ENCODE data around the gene RSPO1.

The RSPO1 gene

DNA sequence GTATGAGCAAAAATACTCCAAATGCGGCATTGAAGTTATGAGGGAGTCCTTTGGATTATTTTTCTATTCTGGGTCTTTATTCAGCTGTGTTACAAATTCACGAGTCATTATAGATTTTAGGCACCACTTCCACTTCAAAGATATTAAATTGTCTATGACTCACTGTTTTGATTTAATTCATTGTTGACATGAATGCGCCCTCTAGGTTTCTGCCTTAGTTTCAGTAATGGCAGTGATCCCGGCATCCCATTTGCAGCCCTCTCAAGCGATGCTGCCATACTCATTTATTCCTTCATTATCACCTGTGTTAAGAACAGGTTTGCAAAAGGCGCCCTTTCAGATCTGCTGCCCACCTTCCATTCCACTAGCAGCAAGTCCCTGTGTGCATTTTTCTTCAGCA is 14.0 kb downstream of the RSPO1 start:
- Histone ChIP-seq H3K9me3 (ENCODE audit: low read length) (no peaks in the 10 kb centered on the region), H3K27me3 (ENCODE audit: insufficient read depth, low read length) (peaks cover 3% of the 10 kb centered on the region), H4K20me1 (ENCODE audit: insufficient read depth, low read length) (no peaks in the 10 kb centered on the region), H3K9ac (ENCODE audit: low read length) (no peak overlapping the region), H3K79me2 (ENCODE audit: insufficient read depth, low read length) (no peaks in the 10 kb centered on the region), H3K9me2 (ENCODE audit: low read depth, low read length) (no peaks in the 10 kb centered on the region), H3K36me3 (ENCODE audit: insufficient read depth, low read length) (no peaks in the 10 kb centered on the region), H3K4me2 (ENCODE audit: low read length) (no peak overlapping the region), H3K27ac (ENCODE audit: low read depth, low read length, poor library complexity, severe bottlenecking) (no peak overlapping the region), H3K4me3 (ENCODE audit: low read depth, low read length, poor library complexity, severe bottlenecking) (no peak overlapping the region), H3K4me1 (ENCODE audit: insufficient read depth, low read length, severe bottlenecking) (no peaks in the 10 kb centered on the region), H3F3A (ENCODE audit: insufficient read depth, low read length) (no peaks in the 10 kb centered on the region), H2AFZ (ENCODE audit: low read length) (no peak overlapping the region)
- no peak for TF ChIP-seq EZH2 (IDR thresholded peaks at IDR 0.05; ENCODE audit: borderline replicate concordance, low read length)
- TF ChIP-seq, protein P1, sequence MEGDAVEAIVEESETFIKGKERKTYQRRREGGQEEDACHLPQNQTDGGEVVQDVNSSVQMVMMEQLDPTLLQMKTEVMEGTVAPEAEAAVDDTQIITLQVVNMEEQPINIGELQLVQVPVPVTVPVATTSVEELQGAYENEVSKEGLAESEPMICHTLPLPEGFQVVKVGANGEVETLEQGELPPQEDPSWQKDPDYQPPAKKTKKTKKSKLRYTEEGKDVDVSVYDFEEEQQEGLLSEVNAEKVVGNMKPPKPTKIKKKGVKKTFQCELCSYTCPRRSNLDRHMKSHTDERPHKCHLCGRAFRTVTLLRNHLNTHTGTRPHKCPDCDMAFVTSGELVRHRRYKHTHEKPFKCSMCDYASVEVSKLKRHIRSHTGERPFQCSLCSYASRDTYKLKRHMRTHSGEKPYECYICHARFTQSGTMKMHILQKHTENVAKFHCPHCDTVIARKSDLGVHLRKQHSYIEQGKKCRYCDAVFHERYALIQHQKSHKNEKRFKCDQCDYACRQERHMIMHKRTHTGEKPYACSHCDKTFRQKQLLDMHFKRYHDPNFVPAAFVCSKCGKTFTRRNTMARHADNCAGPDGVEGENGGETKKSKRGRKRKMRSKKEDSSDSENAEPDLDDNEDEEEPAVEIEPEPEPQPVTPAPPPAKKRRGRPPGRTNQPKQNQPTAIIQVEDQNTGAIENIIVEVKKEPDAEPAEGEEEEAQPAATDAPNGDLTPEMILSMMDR (IDR thresholded peaks at IDR 0.05; ENCODE audit: low read length) = no peak

DNA sequence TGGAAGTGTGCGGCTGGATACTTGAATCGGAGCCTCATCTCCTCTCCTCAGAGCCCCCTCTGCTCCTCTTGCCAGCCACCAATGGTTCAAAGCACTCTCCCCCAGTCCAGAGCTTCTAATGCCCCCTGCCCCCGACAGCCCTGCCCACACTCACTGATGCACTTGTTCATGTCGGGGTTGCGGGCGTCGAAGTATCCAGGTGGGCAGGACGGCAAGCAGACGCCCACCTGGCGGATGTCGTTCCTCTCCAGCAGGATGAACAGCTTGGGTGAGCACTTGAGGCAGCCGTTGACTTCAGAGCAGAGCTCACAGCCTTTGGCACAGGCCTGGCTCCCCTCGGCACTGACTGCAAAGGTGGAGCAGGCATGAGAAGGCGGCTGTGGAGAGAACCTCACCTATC is 18.4 kb downstream of the RSPO1 start:
- TF ChIP-seq, protein P1 (IDR thresholded peaks at IDR 0.05; ENCODE audit: low read length) = no peak
- no peak for TF ChIP-seq EZH2 (IDR thresholded peaks at IDR 0.05; ENCODE audit: borderline replicate concordance, low read length)
- H4K20me1 ChIP-seq (ENCODE audit: insufficient read depth, low read length) = no peaks in the 10 kb centered on the region
- H3K79me2 ChIP-seq (ENCODE audit: insufficient read depth, low read length) = no peaks in the 10 kb centered on the region
- no peaks in the 10 kb centered on the region for H3F3A ChIP-seq (ENCODE audit: insufficient read depth, low read length)
- H3K36me3 ChIP-seq (ENCODE audit: insufficient read depth, low read length) = no peaks in the 10 kb centered on the region
- H3K9me3 ChIP-seq (ENCODE audit: low read length) = no peaks in the 10 kb centered on the region
- no peak overlapping the region for H3K9ac ChIP-seq (ENCODE audit: low read length)
- H3K9me2 ChIP-seq (ENCODE audit: low read depth, low read length) = no peaks in the 10 kb centered on the region
- H3K4me3 ChIP-seq (ENCODE audit: low read depth, low read length, poor library complexity, severe bottlenecking) = no peak overlapping the region
- no peak overlapping the region for H2AFZ ChIP-seq (ENCODE audit: low read length)
- no peak overlapping the region for H3K27ac ChIP-seq (ENCODE audit: low read depth, low read length, poor library complexity, severe bottlenecking)
- peaks cover 3% of the 10 kb centered on the region for H3K27me3 ChIP-seq (ENCODE audit: insufficient read depth, low read length)
- no peak overlapping the region for H3K4me2 ChIP-seq (ENCODE audit: low read length)
- no peaks in the 10 kb centered on the region for H3K4me1 ChIP-seq (ENCODE audit: insufficient read depth, low read length, severe bottlenecking)

DNA sequence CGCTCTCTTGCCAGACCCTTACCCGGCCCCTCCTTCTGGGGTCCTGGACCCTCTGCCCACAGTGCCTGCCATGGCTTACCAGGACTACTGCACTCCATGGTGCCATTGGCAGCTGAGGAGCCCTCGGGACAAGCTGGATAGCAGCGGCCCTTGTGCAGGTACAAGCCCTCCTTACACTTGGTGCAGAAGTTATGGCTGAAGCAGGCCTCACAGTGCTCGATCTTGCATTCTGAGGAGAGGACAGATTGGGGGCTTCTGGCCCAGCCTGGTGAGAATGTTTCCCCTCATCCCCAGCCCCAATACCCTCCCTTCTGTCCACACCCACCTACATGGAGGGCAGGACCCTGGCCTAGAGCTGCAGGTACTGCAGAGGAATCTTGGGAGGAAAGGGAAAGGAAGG is 20.6 kb downstream of the RSPO1 start:
- Histone ChIP-seq H3K27me3 (ENCODE audit: insufficient read depth, low read length) (peaks cover 3% of the 10 kb centered on the region), H3K4me3 (ENCODE audit: low read depth, low read length, poor library complexity, severe bottlenecking) (no peak overlapping the region)

More for the DNA sequence above, 20.6 kb downstream of the RSPO1 start:
- TF ChIP-seq, protein P1 (IDR thresholded peaks at IDR 0.05; ENCODE audit: low read length) = no peak
- no peak for TF ChIP-seq EZH2 (IDR thresholded peaks at IDR 0.05; ENCODE audit: borderline replicate concordance, low read length)
- Histone ChIP-seq H3K9ac (ENCODE audit: low read length) (no peak overlapping the region), H3K9me3 (ENCODE audit: low read length) (no peaks in the 10 kb centered on the region), H3K4me2 (ENCODE audit: low read length) (no peak overlapping the region), H4K20me1 (ENCODE audit: insufficient read depth, low read length) (no peaks in the 10 kb centered on the region), H3K36me3 (ENCODE audit: insufficient read depth, low read length) (no peaks in the 10 kb centered on the region), H3K79me2 (ENCODE audit: insufficient read depth, low read length) (no peaks in the 10 kb centered on the region), H3K27ac (ENCODE audit: low read depth, low read length, poor library complexity, severe bottlenecking) (no peak overlapping the region), H3F3A (ENCODE audit: insufficient read depth, low read length) (no peaks in the 10 kb centered on the region), H2AFZ (ENCODE audit: low read length) (no peak overlapping the region), H3K9me2 (ENCODE audit: low read depth, low read length) (no peaks in the 10 kb centered on the region), H3K4me1 (ENCODE audit: insufficient read depth, low read length, severe bottlenecking) (no peaks in the 10 kb centered on the region)

Measured in OCI-LY1 (cell line).